ENCODE measurements around the gene MBP.

The MBP gene

DNA sequence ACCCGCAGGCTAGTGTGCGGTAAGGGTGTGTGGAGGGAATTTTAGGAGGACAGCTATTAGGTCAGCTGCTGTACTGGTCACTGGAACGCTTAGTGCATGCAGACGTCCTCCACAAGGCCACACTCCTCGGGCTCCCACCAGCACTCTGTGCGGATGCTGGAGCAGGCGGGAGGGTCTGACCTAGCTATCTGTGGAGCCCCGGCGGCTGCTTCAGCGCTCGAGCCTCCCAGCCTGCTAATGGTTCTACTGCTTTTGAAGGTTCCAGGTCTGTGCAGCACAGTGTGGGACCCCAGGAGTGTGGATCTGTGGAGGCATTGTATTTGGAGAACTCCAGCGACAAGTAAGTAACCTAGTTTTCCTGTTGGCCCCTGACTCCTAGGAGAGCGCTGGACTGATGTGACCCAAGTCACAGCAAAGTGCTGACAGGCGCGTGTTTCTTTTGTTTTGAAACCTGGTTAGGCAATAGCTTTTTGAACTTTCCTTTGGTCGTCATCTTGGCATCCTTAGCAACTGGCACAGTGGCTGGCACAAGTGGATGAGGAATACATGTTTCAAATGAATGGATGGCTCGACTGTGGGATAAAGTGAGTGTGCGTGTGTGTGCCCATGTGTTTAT is 196.8 kb downstream of the MBP start:
- no peak for DNase-seq

DNA sequence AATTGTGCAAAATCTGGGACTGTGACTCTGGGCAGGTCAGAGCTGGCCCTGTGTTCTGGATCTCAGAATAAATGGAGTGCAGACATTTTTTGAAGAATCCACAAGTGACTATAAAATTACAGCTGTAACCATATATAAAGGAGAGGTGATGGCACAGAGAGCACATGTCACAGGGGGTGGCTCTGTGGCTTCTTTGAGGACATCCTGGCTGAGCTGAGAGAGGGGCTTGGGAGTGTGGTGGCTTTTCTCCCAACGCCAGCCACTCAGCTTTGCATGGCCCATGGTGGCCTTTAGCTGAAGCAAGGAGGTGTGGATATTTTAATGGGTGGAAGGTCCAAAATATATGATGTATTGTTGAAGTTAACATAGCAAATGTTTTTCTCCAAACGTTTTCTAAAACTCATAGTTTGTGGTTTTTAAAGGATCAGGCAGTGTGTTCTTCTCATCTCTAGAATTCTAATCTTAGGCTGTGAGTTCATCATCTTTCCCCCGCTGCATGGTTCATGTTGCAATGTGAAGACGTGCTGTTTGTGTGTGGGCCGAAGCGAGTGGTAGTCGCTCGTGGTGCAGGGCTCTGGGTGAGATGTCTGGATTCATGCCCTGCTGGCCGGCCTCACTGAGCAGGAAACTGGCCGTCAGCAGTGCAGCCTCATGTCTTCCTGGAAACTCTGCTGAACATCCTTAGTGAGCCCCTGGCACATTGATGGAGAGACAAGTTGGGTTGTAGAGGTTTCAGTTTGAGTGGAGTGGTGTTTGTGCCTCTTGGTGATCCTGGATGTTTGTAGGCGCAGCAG is 200.4 kb downstream of the MBP start:
- no peak for DNase-seq

DNA sequence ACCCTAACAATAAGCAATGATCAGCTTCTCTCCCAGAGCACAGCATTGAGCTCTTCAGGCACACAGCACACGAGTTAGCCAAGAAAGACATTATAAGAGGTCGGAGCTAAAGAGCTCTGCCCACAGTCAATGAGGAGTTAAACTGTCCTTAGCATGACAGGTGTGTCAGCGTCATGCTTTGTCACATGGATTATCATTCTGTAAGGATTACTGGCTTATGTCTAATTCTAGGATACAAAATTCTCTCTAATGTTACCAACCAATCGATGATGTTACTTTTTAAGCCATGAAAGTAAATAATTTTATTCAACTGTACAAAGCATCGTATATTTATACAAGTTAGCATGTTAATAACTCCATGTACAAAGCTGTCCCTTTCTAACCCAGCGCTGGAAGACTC is 201.4 kb downstream of the MBP start:
- DNase-seq = no peak
